ENCODE measurements around the gene VPS51. TPM values are rescaled to one million over a fixed set of nuclear protein-coding genes. Genes with fewer than 3 reads are reported as not detected.

VPS51 gene
- total RNA-seq, 1 donor from 2014 or later, result 94.3 TPM

DNA sequence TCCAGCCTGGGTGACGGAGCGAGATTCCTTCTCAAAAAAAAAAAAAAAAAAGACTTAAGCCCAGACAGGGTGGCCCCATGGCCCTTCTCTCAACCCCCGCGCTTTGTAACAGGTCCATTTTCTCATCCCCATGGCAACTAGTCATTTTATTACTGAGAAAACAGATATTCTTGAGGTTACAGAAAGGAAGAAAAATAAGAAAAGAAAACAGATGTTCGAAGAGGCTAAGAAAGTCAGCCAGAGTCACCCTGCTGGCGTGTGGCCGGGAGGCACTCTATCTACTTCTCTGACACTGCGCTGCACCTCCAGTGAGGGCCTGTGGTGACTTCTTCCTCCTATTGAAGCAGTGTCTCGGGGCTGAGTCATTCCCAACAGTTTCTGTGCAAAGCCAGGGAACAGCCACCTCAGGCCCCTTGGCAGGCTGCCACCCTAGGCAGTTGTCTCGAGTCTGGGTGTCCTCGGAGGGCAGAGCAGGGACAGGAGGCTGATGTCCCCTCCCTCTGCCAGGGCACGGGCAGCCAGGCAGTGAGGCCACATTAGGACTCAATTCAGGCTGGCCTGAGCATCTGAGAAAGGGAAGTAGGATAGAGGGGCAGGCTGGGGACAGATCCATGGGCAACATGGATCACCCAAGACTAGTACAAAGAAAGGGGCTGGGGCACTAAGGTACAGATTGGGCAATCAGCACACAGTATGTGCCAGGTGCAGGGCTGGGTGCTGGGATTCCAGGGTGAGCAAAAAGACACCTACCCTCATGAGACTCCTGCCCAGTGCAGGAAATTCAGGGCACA is 54.7 kb downstream of the VPS51 start:
- H3K4me3 Mint-ChIP-seq, result no peak overlapping the region

DNA sequence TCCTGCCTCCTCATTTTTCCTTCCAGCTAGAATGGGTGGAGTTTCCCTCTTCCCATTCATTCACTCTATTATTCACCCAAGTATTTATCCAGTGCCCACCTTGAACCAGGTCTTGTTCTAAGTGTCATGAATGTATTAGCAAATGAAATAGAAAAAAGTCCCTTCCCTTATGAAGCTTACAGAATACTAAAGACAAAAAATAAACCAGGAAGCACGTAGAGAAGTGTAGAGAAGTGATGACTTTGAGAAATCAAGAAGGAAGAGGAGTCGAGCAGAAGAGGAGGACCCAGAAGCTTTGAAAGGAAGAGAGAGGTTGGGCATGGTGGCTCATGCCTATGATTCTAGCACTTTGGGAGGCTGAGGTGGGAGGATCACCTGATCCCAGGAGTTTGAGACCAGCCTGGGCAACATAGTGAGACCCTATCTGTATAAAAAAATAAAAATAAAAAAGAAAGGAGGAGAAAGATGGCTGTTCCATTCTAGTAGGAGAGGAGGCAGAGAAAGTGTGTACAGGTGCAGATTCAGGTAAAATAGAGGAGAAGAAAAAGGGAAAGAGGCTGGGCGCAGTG is 55.4 kb downstream of the VPS51 start:
- H3K9me3 Mint-ChIP-seq, result no peaks in the 10 kb centered on the region
- TF ChIP-seq, protein P1, sequence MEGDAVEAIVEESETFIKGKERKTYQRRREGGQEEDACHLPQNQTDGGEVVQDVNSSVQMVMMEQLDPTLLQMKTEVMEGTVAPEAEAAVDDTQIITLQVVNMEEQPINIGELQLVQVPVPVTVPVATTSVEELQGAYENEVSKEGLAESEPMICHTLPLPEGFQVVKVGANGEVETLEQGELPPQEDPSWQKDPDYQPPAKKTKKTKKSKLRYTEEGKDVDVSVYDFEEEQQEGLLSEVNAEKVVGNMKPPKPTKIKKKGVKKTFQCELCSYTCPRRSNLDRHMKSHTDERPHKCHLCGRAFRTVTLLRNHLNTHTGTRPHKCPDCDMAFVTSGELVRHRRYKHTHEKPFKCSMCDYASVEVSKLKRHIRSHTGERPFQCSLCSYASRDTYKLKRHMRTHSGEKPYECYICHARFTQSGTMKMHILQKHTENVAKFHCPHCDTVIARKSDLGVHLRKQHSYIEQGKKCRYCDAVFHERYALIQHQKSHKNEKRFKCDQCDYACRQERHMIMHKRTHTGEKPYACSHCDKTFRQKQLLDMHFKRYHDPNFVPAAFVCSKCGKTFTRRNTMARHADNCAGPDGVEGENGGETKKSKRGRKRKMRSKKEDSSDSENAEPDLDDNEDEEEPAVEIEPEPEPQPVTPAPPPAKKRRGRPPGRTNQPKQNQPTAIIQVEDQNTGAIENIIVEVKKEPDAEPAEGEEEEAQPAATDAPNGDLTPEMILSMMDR (conservative IDR thresholded peaks at IDR 0.05), result no peak
- H3K4me1 Mint-ChIP-seq, result peaks cover 6% of the 10 kb centered on the region

More for the DNA sequence above, 54.7 kb downstream of the VPS51 start:
- TF ChIP-seq, protein P1 (conservative IDR thresholded peaks at IDR 0.05), result no peak
- Mint-ChIP-seq H3K4me1 (peaks cover 6% of the 10 kb centered on the region), H3K9me3 (no peaks in the 10 kb centered on the region), H3K36me3 (ENCODE audit: low read depth) (no peaks in the 10 kb centered on the region), H3K27me3 (ENCODE audit: low read depth) (peaks cover 34% of the 10 kb centered on the region), H3K27ac (ENCODE audit: unreplicated experiment) (no peak overlapping the region)
- no peak for DNase-seq (ENCODE audit: low read depth, low spot score)

DNA sequence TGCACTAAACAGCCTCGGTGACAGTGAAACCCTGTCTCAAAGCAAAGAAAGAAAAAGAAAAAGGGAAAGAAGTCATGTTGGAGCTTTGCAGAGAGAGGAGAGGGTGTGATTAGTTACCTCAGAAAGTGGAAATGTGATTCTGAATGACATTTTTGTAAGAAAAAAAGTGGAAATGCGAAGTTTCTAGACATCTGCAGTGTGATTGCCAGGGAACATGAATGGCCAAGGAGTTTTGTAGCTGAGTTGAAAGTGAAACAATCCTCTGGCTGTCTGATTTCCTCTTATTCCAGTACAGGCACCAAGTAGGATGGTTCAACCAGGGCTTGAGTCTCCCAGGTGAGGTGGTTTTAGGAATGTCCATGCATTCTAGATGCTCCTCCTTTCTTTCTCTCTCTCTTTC is 56.1 kb downstream of the VPS51 start:
- H3K4me1 Mint-ChIP-seq, result peaks cover 6% of the 10 kb centered on the region
- TF ChIP-seq, protein P1 (conservative IDR thresholded peaks at IDR 0.05), result no peak
- no peak overlapping the region for H3K27ac Mint-ChIP-seq (ENCODE audit: unreplicated experiment)

More for the DNA sequence above, 55.4 kb downstream of the VPS51 start:
- DNase-seq (ENCODE audit: low read depth, low spot score), result no peak
- peaks cover 29% of the 10 kb centered on the region for H3K27me3 Mint-ChIP-seq (ENCODE audit: low read depth)
- no peak overlapping the region for H3K4me3 Mint-ChIP-seq
- no peaks in the 10 kb centered on the region for H3K36me3 Mint-ChIP-seq (ENCODE audit: low read depth)
- H3K27ac Mint-ChIP-seq (ENCODE audit: unreplicated experiment), result no peak overlapping the region

DNA sequence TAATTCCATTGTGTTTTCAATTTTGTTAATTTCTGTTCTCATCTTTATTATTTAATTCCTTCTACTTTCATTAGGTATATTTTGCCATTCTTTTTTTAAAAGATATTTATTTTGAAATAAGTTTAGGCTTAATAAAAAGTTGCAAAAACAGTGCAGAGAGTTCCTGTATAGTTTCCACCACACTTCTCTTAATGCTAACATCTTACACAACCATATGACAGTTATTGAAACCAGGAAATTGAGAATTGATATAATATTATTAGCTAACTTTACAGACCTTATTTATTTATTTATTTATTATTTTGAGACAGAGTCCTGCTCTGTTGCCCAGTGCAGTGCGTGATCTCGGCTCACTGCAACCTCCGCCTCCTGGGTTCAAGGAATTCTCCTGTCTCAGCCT is 60.2 kb downstream of the VPS51 start:
- Mint-ChIP-seq H3K36me3 (ENCODE audit: low read depth) (no peaks in the 10 kb centered on the region), H3K27me3 (ENCODE audit: low read depth) (peaks cover 46% of the 10 kb centered on the region), H3K4me3 (no peak overlapping the region), H3K9me3 (no peaks in the 10 kb centered on the region), H3K4me1 (no peaks in the 10 kb centered on the region), H3K27ac (ENCODE audit: unreplicated experiment) (no peak overlapping the region)
- TF ChIP-seq, protein P1 (conservative IDR thresholded peaks at IDR 0.05), result no peak
- no peak for DNase-seq (ENCODE audit: low read depth, low spot score)

More for the DNA sequence above, 56.1 kb downstream of the VPS51 start:
- Mint-ChIP-seq H3K9me3 (no peaks in the 10 kb centered on the region), H3K4me3 (no peak overlapping the region), H3K27me3 (ENCODE audit: low read depth) (peaks cover 29% of the 10 kb centered on the region), H3K36me3 (ENCODE audit: low read depth) (no peaks in the 10 kb centered on the region)
- DNase-seq (ENCODE audit: low read depth, low spot score), result no peak

DNA sequence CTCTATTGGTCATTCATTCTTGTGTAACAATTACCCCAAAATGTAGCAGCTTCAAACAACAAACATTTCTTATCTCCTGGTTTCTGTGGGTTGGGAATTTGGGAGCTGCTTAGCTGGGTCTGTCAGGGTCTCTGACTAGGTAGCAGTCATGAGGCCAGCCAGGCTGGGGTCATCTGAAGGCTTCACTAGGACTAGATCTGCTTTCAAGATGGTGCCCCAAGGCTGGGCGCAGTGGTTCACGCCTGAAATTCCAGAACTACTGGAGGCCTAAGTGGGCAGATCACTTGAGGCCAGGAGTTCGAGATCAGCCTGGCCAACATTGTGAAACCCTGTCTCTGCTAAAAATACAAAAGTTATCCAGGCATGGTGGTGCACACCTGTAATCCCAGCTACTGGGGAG is 60.9 kb downstream of the VPS51 start:
- H3K27me3 Mint-ChIP-seq (ENCODE audit: low read depth), result peaks cover 40% of the 10 kb centered on the region

More for the DNA sequence above, 60.9 kb downstream of the VPS51 start:
- H3K4me1 Mint-ChIP-seq, result no peaks in the 10 kb centered on the region
- no peaks in the 10 kb centered on the region for H3K9me3 Mint-ChIP-seq
- H3K36me3 Mint-ChIP-seq (ENCODE audit: low read depth), result no peaks in the 10 kb centered on the region
- DNase-seq (ENCODE audit: low read depth, low spot score), result no peak
- H3K27ac Mint-ChIP-seq (ENCODE audit: unreplicated experiment), result no peak overlapping the region
- H3K4me3 Mint-ChIP-seq, result no peak overlapping the region
- TF ChIP-seq, protein P1 (conservative IDR thresholded peaks at IDR 0.05), result no peak

Measured in neural crest cell (in vitro differentiated cells).